Calu3 (cell line): ENCODE data around the gene CPSF7. TPM values are rescaled to one million over a fixed set of nuclear protein-coding genes. Genes with fewer than 3 reads are reported as not detected.

ENCODE experiments used
- BruUV-seq: library from RNA; stranded (reverse); fragments of 400-500 nt; replicated peaks from 2 replicates; lab custom pipeline; 2021; lab: Mats Ljungman, UMichigan
- CTCF ChIA-PET: fragments of 300-600 bp; sonication (Branson Sonifier 250); formaldehyde crosslinking; loops from one replicate; lab custom pipeline; 2022; ENCODE audit warnings: antibody characterized with exemption; lab: Charles Lee
- DNase-seq: peaks from one replicate; pipeline ENCODE4 v3.0.0; 2022
- H3K27ac Mint-ChIP-seq: one replicate; pipeline ENCODE4 v1.8.0; 2022; ENCODE audit warnings: mixed read lengths; ENCODE audit not compliant: unreplicated experiment
- H3K27me3 Mint-ChIP-seq: one replicate; pipeline ENCODE4 v1.8.0; 2022; ENCODE audit warnings: mixed read lengths; ENCODE audit not compliant: unreplicated experiment
- H3K36me3 Mint-ChIP-seq: one replicate; pipeline ENCODE4 v1.8.0; 2022; ENCODE audit warnings: mild to moderate bottlenecking, moderate library complexity, mixed read lengths; ENCODE audit not compliant: insufficient read depth, unreplicated experiment
- H3K4me1 Mint-ChIP-seq: one replicate; pipeline ENCODE4 v1.8.0; 2022; ENCODE audit warnings: mild to moderate bottlenecking, low read depth, mixed read lengths; ENCODE audit not compliant: unreplicated experiment
- H3K4me3 Mint-ChIP-seq: one replicate; pipeline ENCODE4 v1.8.0; 2022; ENCODE audit warnings: mild to moderate bottlenecking, low read depth, moderate library complexity, mixed read lengths; ENCODE audit not compliant: unreplicated experiment
- H3K9me3 Mint-ChIP-seq: one replicate; pipeline ENCODE4 v1.8.0; 2022; ENCODE audit warnings: low read depth, mixed read lengths; ENCODE audit not compliant: unreplicated experiment
- intact Hi-C: fragments of 100-400 bp; cut with micrococcal nuclease; formaldehyde crosslinking; loops from one replicate; pipeline ENCODE4 v1.10.0; 2022; ENCODE audit not compliant: unreplicated experiment
- total RNA-seq: library from RNA; stranded (reverse); gene quantifications from 2 replicates; pipeline ENCODE4 v1.2.3, GENCODE V29; 2022
- TF ChIP-seq, protein P1 (sequence below): fragments of 200-600 bp; IDR thresholded peaks from one replicate; pipeline ENCODE4 v1.8.0; 2022; ENCODE audit warnings: antibody characterized with exemption; ENCODE audit not compliant: unreplicated experiment

CPSF7 gene
- total RNA-seq, 1 experiment from 2014 or later: 96.3 TPM

GRCh38 chr11:61357233-61357893 lies 72.4 kb downstream of the CPSF7 start:
- Mint-ChIP-seq H3K36me3 (peaks cover 22% of the 10 kb centered on the region), H3K4me3 (no peak overlapping the region), H3K27ac (no peak overlapping the region), H3K9me3 (no peaks in the 10 kb centered on the region), H3K27me3 (no peaks in the 10 kb centered on the region), H3K4me1 (no peaks in the 10 kb centered on the region)
- CTCF ChIA-PET: interaction anchor here (0.7 kb wide), 1 partner anchor 1172 kb away, joined by 3 read pairs; no protein-coding TSS in a partner anchor
- TF ChIP-seq, protein P1, sequence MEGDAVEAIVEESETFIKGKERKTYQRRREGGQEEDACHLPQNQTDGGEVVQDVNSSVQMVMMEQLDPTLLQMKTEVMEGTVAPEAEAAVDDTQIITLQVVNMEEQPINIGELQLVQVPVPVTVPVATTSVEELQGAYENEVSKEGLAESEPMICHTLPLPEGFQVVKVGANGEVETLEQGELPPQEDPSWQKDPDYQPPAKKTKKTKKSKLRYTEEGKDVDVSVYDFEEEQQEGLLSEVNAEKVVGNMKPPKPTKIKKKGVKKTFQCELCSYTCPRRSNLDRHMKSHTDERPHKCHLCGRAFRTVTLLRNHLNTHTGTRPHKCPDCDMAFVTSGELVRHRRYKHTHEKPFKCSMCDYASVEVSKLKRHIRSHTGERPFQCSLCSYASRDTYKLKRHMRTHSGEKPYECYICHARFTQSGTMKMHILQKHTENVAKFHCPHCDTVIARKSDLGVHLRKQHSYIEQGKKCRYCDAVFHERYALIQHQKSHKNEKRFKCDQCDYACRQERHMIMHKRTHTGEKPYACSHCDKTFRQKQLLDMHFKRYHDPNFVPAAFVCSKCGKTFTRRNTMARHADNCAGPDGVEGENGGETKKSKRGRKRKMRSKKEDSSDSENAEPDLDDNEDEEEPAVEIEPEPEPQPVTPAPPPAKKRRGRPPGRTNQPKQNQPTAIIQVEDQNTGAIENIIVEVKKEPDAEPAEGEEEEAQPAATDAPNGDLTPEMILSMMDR: no peak
- intact Hi-C loops: no loop called here
- BruUV-seq: no TSS peak
- DNase-seq: no peak

- no peaks in the 10 kb centered on the region for H3K27me3 Mint-ChIP-seq
- BruUV-seq: no TSS peak
These were observed 73.1 kb downstream of the CPSF7 start for GRCh38 chr11:61356706-61357105.

DNA sequence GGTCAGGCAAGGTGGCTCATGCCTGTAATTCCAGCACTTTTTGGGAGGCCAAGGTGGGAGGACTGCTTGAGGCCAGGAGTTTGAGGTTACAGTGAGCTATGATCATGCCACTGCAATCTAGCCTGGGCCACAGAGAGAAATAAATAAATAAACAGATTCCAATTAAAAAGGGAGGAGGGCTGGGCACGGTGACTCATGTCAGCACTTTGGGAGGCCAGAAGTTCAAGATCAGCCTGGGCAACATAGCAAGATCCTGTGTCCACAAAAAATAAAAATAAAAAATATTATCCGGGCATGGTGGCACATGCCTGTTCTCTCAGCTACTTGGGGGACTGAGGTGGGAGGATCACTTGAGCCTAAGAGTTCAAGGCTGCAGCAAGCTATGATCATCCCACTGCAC lies 75.6 kb downstream of the CPSF7 start:
- intact Hi-C loops: no loop called here
- no TSS peak for BruUV-seq
- DNase-seq: no peak
- CTCF ChIA-PET: interaction anchor here (1.0 kb wide), 1 partner anchor 8 kb away, joined by 3 read pairs; the partner anchor contains the start of genes CYB561A3 and TMEM138
- peaks cover 5% of the 10 kb centered on the region for H3K36me3 Mint-ChIP-seq
- H3K27ac Mint-ChIP-seq: no peak overlapping the region
- H3K4me3 Mint-ChIP-seq: no peak overlapping the region
- H3K4me1 Mint-ChIP-seq: no peaks in the 10 kb centered on the region
- H3K9me3 Mint-ChIP-seq: no peaks in the 10 kb centered on the region
- H3K27me3 Mint-ChIP-seq: no peaks in the 10 kb centered on the region
- TF ChIP-seq, protein P1: no peak

More at GRCh38 chr11:61356706-61357105, 73.1 kb downstream of the CPSF7 start:
- Mint-ChIP-seq H3K27ac (no peak overlapping the region), H3K4me3 (no peak overlapping the region), H3K36me3 (peaks cover 16% of the 10 kb centered on the region), H3K9me3 (no peaks in the 10 kb centered on the region), H3K4me1 (no peaks in the 10 kb centered on the region)
- intact Hi-C loops: no loop called here
- CTCF ChIA-PET: no interaction called here
- TF ChIP-seq, protein P1: no peak
- no peak for DNase-seq

- BruUV-seq: no TSS peak
- no peaks in the 10 kb centered on the region for H3K27me3 Mint-ChIP-seq
- intact Hi-C loops: no loop called here
- DNase-seq: no peak
- peaks cover 5% of the 10 kb centered on the region for H3K36me3 Mint-ChIP-seq
- TF ChIP-seq, protein P1: no peak
- no peaks in the 10 kb centered on the region for H3K9me3 Mint-ChIP-seq
- H3K27ac Mint-ChIP-seq: no peak overlapping the region
- CTCF ChIA-PET: interaction anchor here (1.0 to 1.3 kb wide), 2 partner anchors 9 kb away, joined by 3 read pairs; partner anchors contain the start of genes CYB561A3 and TMEM138
- H3K4me1 Mint-ChIP-seq: no peaks in the 10 kb centered on the region
- no peak overlapping the region for H3K4me3 Mint-ChIP-seq
These were observed 76.4 kb downstream of the CPSF7 start for GRCh38 chr11:61353131-61354067.

Other genes with a start within 250 kb of the CPSF7 start
- not detected in 2 replicates for gene PGA3, start 226.5 kb downstream of the CPSF7 start, total RNA-seq
- gene PGA4, start 207.6 kb downstream of the CPSF7 start, total RNA-seq: not detected in 2 replicates
- gene PGA5, start 188.8 kb downstream of the CPSF7 start, total RNA-seq: not detected in 2 replicates
- 0.47 and 0.66 TPM in 2 replicates for gene VWCE, start 134.7 kb downstream of the CPSF7 start, total RNA-seq
- 165 and 193 TPM in 2 replicates for gene DDB1, start 96.9 kb downstream of the CPSF7 start, total RNA-seq
- 61.1 and 79.9 TPM in 2 replicates for gene TKFC, start 96.7 kb downstream of the CPSF7 start, total RNA-seq
- gene CYB561A3, start 68.1 kb downstream of the CPSF7 start, total RNA-seq: 33.3 and 39.2 TPM in 2 replicates
- 45.7 and 51.6 TPM in 2 replicates for gene TMEM138, start 67.6 kb downstream of the CPSF7 start, total RNA-seq
- 10.6 and 11.0 TPM in 2 replicates for gene TMEM216, start 37.4 kb downstream of the CPSF7 start, total RNA-seq
- 41.9 and 42.1 TPM in 2 replicates for gene SDHAF2, start 149 bp upstream of the CPSF7 start, total RNA-seq
- not detected in 2 replicates for gene LRRC10B, start 78.8 kb upstream of the CPSF7 start, total RNA-seq
- 4.4 and 6.3 TPM in 2 replicates for gene SYT7, start 151.1 kb upstream of the CPSF7 start, total RNA-seq